HG02571 (cell line): ENCODE data around the gene WWOX.

ENCODE experiments used
- ATAC-seq: cut with Tn5 transposase; IDR thresholded peaks from one replicate; pipeline ENCODE4 v1.9.1; 2021; ENCODE audit warnings: mild to moderate bottlenecking, moderate library complexity; ENCODE audit not compliant: unreplicated experiment

Gene WWOX

DNA sequence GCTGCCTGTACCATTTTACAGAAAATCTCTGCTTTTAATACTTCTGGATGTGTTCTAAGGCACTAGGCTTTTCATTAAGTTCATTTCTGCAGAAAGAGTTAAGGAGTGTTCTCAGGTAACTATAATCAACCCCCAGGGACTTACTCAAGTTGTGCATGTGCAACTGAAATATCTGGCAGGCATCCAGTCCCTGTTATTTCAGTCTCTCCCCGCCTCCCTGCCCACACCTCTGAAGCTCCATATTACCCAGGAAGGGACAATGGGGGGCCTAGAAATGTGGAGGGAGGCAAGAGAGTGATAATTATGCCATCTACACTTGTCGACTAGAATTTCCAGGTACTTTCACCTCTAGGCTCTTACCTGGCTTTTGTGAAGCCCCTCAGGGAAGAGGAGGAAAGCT, 1068.9 kb downstream of the WWOX start:
- no peak for ATAC-seq

DNA sequence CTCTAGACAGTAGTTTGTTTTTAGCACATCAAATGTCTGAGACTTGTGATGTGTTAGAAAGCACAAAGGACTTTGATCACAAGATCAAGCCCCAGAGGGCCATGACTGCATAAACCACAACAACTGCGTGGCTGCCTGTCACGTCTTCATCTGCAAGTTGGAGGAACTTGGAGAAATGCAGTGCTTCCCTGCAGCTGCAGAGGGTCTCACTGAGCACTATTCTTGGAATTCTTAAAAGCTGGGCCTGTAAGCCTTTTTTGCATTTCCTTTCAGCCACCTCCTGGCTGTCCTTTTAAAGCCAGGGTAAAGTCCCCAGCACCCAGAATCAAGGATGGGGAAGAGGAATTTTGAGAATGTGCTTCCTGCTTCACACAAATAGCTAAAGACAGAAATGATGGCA, 1069.8 kb downstream of the WWOX start:
- no peak for ATAC-seq

DNA sequence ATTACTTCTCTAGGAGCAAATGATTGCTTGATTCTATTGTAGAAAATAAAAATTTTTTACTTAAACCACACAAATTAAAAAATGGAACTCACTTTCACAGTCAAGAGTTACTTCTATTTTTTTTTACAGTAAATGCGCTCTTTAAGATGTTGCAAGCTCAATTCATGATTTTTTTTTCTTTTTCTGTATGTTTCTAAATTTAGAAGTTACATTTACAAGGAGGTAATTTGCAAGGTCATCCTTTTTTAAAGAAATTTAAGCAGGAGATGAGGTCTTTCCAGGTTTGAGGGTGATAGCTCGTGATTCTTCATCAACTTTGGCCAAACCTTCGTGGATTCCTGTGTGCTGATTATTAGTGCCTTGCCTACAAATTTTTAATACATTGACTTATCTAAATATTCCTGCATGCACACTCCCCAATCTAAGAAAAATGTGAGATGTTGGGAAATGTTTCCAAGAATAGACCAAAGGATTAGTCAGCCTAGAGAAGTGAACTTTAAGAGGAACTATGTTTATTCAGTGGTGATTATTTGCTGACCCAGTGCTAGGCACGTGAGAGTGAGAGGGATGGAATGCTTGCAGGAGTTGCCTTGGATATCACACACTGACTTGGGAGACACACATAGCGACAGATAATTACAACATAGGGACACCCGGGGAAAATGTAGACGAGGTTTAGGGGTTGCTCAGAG, 1071.2 kb downstream of the WWOX start:
- ATAC-seq, result no peak

DNA sequence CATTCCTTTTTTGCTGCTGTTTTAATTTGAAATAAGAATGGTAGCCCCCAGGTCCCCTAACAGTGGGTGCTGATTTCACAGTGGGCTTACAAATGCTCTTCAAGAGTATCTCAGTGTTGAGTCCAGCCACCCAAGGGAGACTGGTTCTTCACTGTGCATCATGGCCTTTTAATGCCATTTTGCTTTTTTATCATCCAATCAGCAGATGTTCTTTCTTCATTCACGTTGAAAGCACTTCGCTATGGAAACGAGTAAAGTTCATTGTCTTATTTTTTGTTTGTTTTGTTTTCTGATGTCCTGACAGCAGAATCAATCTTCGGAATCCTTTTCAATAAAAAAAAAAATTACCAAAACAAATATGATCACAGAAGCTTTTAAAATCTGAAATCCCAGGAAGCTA, 1072.0 kb downstream of the WWOX start:
- no peak for ATAC-seq

DNA sequence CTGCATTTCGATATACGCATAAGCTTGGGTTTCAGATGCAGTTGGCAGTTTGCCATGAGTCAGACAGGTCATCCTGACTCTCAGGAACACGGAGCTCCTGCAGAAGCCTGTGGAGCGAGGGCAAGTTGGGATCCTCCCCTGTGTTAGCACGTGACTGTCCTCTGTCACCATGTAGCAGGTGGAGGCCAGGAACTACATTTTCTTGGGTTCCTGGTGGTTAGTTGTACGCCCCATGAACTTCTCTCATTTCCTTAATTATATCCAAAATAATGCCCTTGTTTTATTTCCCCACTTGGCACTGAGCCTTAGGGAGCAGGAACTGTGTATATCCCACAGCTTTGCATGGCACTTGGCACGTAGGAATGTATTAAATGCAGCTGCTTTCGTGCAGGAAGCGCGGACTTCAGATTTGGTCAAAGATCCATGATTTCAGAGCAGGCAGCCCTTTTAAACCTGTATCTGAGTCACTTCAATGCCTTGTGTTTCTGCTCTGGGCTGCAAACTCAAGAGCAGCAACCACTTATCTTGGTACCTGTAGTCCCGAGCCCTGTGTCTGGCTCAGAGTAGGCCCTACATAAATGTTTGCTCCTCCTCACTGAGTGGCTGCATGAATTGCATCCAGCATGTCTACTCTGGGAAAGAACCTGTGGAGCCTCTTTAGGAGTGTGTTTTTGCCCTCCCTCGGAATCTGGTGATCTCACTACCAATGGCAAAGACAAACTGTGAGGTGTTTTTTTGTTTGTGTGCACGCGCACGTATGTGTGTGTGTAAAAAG, 1072.7 kb downstream of the WWOX start:
- no peak for ATAC-seq

DNA sequence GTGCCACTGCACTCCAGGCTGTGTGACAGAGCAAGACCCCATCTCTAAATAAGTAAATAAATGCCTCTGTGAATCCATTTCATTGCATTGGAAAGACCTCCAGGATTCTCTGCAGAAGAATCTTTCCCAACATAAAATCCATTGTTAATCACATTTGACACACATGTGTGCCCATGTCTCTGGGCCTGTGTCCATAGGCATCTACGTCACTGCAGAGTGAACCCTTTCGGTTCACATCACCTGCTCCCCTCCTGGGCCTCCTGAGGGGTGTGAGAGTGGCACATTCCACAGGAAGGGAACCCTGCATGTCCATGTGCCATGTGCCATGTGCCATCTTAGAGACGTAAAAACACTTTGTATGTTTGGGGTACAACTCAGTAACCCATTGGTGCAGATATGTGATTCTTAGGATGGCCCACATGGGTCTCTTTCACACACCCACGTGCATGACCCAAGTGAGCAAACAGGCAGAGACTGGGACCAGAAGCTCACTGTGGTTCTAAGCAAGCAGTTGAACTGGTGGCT, 1073.6 kb downstream of the WWOX start:
- ATAC-seq, result no peak

DNA sequence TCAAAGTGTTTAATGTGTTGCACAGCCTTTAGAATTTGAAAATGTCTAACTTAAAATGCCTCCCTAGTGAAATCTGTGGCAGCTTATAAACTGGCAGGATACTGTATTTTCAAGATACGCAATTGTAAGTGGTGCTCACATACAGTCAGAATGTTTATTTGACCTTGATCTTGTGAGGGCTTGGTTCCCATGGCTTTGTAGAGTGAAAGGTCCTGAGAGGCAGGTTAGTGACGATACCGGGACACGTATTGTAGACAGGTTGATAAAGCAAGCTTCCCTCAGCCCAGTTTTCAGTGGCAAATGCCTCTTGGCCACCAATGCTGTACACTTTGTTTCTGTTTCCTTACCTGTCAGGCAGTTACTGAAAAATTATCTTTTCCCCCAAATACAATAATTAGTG, 1074.5 kb downstream of the WWOX start:
- ATAC-seq, result no peak

DNA sequence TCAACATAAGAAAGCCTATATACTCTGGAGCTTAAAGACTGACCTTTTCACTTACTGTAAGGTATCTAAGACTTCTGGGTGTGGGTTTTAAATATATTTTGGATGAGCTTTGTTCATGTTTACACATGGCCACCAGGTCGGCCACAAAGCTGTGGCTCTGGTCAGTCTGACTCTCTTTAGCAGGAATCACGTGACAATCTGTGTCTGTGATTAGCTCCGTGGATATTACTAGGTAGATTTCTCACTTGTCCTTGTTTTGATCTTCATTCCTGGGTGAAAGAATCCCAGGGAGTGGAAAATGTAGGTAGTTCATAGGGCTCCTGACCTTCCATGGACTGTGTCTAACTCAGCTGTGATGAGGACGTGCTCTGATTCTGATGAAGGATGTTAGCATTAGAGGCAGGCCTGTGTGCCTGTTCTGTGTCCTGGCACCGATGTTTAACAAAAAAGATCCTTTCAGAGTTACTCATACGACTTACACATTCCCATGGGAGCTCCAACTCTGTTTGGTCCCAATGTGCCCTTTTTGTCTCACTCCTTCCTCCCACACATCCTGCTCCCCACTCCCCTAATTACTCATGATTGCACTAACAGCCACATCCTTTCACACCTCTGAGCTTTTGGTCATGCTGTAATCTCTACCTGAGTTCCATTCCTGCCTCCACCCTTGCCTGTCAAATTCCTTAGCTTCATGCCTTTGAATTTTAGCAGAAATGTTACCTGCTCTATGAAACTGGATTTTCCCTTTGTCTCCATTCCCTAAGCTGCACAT, 1076.0 kb downstream of the WWOX start:
- no peak for ATAC-seq

DNA sequence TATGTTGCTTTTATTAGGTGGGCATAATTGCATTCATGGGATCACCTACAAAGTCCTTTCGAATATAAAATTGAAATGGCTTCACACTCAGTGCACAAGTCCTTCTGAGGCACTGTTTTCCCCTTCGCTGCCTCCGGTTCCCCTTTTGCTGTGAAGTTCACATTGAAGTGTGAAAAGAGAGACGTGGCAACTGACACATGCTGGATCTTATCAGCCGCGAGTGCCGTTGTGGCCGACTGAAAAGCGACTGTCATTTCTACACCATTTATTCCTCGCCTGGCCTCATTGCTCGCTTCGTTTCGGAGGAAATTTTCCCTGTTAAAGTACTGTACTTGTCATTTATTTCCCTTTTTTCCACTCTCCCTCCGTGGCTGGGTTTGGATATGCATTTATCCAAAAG, 1077.6 kb downstream of the WWOX start:
- no peak for ATAC-seq

DNA sequence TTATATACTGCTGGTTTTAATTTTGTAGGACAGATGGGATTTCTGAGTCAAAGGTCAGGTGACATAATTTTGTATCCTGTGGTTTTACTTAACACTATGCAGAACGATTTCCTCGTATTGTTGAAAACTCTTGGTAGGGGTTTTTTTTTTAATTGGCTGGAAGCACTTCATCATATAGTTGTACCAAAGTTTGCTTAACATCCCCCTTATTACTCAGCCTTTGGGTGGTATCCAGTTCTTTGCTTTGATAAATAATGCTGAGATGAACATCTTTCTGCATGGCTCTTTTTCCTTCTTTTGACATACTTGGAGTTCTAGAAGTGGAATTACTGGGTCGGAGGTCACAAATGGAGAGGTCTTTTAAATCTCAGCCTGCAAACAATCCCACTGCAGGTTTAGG, 1082.0 kb downstream of the WWOX start:
- no peak for ATAC-seq

DNA sequence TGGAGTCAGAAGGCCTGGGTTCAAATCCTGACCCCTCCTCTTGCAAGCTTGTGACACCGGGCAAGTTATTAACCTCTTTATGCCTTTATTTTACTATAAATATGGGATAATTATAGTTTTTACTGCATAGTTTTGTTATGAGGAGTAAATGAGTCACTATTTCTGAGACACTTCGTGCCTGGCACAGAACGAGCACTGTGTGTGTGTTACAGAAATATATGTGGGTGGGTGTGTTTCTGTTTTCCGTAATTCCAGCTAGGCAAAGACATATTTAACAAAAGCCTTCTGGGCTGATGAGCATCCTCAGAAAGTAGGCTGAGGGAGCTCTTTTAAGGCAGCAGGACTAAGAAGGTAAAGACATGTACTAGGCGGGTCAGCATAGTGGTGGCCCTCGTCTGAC, 1083.2 kb downstream of the WWOX start:
- no peak for ATAC-seq

DNA sequence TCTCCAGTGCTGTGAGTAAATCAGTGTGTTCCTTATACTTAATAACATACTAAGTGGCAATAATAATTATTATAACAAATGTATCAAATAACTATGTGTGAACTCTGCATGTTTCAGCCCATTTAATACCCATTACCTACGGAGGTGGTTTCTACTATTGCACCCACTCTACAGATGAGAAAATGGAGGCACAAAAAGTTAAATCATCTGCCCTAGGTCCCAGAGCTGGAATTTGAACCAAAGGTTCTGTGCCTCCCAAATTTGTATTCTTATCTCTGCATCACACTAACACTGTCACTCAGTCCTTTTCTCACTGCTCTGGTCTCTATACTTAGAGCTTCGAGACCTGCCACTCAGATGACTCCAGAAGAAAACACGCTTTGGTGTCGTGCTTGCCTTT, 1084.1 kb downstream of the WWOX start:
- ATAC-seq, result no peak

DNA sequence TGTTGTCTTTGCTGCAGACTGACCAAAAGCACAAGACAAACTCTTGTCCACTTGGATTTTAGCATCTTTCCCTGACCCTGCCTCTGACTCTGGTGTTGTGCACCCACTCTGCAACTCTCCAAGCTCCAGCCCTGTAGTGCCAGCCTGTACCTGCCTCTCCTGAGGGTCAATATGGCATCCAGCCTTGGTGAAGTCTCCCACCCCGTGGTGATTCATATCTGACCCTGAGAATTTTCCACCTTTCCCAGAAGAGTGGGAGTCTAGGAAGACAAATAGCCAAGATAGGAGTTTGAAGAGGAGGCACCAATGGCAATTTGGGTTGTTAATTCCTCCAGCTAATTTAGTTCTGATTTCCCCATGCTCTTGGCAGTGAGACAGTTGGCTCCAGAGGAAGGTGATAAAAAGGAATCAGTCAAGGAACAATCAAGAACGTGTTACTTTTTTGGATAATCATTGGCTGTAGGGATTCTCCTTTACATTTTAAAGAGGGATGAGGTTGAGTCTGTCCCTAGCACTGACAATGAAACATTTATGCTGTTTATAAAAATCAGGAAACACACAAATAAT, 1085.1 kb downstream of the WWOX start:
- no peak for ATAC-seq

DNA sequence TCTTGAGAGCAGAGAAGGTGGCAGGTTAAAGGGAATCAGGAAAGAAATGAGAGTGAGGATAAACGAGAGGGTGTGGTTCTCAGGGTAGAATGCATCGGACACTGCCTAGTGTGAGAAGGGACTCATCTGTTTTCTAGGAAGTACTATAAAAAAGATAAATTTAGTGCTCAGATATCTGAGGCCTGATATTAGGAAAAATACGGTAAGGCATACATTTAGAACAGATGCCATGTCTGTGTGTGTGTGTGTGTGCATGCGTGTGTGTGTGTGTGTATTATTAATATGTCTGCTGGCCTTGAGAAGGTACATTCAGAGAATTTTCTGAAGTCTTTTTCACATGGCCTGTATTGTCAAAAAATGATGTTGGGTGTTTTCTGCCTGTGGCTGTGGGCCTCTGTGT, 1086.3 kb downstream of the WWOX start:
- ATAC-seq, result no peak

DNA sequence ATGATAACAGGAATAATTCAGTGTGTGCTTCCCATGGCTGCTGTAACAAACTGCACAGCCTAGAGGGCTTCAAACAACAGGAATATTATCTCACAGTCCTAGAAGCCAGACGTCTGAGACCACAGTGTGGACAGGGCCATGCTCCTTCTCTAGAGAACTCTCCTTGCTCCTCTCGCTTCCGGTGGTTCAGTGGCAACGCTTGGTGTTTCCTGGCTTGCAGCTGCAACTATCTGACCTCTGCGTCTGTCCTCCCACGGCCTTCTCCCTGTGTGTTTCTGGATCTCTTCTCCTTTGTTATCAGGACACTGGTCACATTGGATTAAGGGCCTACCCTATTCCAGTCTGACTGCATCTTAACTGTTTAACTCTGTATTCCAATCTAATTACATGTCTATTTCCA, 1086.7 kb downstream of the WWOX start:
- no peak for ATAC-seq

DNA sequence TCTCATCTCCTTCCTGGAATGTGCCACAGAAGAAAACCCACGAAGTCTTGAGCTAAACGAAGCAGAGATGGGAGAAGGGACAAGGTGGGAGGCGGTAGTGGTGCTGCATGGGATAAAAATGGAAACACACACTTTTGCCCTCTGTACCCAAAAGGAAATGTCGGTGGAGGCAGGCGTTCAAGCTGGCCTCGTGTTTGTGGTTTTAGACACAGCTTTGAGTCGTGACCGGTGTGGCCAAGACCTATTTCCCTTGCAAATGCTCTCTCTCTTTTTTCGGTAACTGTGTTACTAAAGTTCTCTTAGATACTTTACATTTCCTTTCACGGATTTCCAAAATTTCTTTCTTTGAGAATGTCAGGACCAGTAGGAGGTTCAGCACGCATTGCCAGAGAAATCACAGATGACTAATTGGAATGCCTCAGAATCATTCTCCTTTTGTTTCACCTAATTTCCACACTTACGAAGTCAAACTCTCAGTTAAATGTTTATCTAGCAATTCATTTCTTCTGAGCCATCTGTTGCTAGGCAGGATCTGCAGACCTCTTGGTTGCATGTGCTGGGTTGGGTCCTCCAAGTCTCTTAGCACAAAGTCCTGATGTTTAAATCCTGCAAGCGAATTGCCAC, 1088.8 kb downstream of the WWOX start:
- no peak for ATAC-seq

DNA sequence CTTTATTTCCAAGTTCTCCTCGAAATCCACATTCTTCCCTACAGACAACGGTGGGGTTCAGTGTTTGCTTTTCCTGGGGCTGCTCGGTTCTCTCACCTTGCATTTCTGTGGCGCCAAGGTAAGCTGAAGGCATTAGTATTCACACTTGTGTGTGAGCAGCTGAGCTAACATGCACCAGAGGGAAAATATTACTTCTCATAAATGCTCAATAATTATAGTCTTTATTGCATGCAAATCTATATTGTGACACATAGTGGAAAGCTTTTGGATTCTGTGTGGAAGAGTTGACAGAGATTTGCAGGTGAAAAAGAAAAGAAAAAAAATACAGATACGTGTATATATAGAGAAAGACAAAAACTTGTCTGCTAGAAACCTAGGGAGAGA, 1089.3 kb downstream of the WWOX start:
- no peak for ATAC-seq

DNA sequence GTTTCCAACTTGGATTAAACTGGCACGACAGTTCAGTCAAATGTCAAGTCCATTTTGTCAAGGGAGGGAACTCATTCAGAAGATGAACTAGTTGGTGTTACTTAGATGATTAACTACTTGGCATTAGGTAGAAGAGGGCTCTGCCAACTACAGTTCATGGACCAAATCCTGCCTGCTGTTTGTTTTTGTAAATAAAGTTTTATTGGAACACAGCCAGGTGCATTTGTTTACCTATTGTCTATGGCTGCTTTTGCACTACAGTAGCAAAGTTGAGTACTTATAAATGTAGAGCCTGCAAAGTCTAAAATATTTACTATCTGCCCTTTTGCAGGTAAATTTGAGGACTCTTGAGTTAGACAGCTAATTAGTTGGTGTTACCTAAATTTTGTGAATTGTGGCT, 1091.1 kb downstream of the WWOX start:
- ATAC-seq, result no peak

DNA sequence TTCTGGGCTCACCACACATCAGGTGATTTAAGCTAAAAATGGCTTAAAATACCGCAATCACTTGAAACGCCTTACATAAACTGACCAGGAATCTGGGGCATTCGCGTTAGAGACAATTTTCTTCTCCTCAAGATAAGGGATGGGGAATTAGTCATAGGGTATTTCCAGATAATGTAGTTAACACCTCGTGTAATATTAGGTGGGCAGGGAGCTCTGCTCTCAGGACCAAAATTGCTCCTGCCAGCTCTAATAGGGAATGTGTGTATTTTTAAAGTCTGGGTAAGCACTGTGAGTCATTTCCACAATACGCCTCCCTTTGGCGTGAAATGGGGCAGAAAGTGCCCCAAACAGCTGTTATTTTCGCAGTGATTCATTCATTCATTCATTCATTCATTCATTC, 1092.5 kb downstream of the WWOX start:
- no peak for ATAC-seq

DNA sequence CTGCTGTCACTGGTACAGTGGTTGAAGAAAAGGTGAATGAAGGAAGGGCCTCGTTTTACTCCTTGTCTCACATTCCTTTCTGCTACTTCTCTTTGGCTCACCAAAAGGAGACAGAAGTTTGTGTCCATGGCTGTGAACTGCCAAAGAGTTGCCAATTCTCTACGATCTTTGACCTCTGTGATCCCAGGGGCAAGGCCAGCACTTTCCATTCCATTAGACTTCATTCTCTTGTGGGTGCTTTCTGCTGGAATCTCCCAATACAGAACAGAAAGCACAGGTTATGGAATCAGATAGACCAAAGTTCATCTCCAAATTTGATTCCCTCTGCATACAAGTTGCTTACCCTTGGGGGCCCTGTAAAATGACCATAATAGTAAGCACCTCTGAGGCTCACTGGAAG, 1093.5 kb downstream of the WWOX start:
- no peak for ATAC-seq

DNA sequence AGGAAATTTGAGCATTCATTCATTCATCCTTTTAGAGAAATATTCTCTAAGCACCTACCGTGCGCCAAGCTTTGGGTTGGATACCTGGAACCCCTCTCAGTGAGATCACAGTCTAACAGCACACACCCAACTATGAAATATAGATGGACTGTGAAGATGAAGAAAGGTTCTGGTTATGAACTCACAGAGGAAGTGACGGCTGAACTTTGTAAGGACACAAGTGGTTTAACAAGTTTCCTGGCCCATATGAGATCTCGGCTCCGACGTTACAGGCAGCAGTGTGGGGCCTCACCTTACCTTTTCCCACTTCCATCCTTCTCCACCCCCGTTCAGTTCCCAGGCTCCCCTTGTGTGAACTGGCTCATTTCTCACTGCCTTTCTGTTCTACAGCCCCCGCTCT, 1094.8 kb downstream of the WWOX start:
- no peak for ATAC-seq
